A172 (cell line): ENCODE results near the gene ABHD6. TPM values are rescaled to one million over a fixed set of nuclear protein-coding genes. Genes with fewer than 3 reads are reported as not detected.
"Not testable (repeated sequence)": the region's sequence is repeated elsewhere in the genome, so short reads cannot be mapped to it uniquely, and the experiment has no call there.

ENCODE experiments used
- DNase-seq: peaks from one replicate; pipeline ENCODE4 v3.0.0-alpha.2; 2015; ENCODE audit warnings: low spot score
- total RNA-seq: library from RNA; depleted of rRNA; stranded (reverse); fragments of >200 nt; shearing (Covaris generic); gene quantifications from 2 replicates; pipeline ENCODE4 v1.2.3, GENCODE V29; 2014

Gene ABHD6
- total RNA-seq, 1 experiment from 2014 or later = 8.9 TPM

DNA sequence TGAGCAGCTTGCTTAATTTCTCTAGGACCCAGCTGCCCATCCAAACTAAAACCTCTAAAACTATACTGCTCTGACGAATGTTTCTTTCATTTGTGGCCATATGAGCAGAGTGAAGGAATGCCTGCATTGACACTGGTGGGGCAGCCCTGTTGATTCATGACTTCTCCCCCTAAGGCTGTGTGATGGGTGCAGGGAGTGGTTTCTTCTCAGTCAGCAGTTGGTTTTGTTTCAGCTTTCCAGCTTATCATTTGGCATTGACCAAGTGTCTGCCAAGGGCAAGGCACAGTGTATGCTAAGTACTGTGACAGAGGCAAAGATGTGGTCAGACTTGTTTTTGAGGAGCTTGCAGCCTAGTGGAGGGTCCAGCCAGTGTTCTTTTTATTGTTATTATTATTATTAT lies 4.7 kb downstream of the ABHD6 start:
- no peak for DNase-seq

DNA sequence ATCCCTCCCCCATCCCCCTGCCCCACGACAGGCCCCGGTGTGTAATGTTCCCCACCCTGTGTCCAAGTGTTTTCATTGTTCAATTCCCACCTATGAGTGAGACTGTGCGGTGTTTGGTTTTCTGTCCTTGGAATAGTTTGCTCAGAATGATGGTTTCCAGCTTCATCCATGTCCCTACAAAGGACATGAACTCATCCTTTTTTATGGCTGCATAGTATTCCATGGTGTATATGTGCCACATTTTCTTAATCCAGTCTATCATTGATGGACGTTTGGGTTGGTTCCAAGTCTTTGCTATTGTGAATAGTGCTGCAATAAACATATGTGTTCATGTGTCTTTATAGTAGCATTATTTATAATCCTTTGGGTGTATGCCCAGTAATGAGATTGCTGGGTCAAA lies 5.3 kb downstream of the ABHD6 start:
- DNase-seq = not testable (repeated sequence)

DNA sequence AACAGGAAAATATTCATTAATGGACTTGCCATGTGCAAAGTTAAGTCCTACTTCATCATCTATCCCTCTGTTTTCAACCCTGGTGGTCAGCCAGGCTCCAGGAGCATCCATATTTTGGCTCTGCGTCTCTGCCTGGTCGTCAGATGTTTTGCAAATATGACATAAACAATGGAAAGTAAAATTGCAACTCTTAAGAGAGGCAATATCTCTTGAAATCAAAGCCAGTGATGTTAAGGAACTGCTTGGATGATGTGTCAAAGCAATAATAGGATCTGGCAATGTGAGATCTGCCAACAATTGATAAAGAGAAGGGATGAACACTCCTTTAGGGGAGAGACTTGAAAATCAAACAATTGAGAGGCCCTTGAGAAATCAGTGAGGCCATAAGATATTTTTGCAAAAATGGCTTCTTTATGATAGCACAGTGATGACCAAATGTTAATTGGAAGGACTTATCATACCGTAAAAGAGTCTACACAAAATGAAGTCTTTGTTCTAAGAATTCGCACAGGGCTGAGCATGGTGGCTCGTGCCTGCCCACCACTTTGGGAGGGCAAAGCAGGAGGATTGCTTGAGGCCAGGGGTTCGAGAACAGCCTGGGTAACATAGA lies 6.5 kb downstream of the ABHD6 start:
- DNase-seq = no peak

DNA sequence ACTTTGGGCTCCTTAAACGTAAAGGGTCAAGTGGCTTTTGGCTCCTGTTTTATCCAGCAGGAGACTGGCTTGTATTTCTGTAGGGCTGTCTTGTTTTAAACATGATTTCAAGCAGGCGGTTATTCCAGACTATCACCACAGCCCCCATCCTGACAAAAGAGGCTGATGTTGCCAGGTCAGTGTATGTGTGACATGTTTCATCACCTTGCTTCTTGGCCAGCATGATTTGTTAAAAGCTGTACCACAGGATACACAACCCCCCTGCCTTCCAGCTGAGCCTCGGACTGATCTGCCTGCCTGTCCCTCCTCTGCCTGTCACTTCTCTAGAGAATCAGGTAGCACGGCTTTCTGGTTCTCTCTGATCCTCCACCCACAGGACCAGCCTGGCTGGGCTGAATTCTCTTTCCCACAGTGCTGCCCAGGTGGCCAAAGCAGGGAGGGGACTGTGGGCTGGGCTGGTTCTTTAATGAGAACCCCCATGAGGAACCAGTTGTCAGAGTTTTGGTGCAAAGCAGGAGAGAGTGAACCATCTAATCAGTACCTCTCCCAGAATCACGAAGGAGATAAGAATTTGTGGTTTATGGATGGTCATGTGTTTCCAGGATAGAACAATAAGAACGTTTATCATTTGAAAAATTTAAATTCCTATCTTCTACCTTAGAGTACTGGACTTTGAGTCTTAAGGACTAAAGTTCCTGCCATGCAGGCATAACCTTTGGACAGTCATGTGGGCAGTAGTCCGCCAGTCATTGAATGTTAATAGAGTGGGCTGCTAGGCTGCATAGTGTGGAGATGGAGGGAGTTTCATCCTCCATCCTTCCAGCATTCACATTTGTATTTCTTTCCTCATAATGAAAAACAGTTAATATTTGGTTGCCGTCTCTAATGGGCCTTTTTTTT lies 8.8 kb downstream of the ABHD6 start:
- peak; percentile 15 for DNase-seq

DNA sequence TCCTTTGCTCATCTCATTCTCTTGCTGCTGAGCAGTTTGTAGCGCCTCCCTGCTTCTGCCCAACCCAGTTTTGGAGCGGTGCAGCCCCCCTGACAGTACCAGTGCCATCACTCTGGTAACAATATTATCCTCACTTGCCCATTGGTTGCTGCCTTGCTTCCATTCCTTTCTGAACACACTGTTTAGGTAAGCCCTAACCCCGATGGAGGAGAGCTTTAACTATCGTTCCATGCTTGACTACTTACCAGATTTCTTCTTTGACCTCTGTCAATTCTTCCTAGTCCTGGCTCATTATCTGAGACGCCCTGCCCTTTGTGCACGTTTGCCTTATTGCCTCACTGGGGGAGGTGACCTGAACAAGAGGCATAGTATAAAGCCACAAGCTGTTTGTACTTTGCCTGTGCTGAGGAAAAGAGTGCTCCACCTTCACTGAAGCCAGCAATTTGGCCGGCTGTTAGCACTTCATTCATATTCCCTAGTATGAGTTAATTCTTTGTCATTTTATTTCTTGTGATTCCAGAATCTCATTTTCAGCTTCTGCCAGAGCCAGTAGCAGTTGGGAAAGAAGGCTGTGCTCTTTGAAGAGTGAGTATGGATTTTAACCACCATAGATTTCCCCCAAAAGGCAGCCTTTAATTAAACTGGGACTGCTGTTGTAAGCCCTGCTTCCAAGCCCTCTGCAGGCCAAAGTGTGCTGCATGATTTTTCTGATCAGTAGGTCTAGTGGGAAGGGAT lies 11.9 kb downstream of the ABHD6 start:
- no peak for DNase-seq

DNA sequence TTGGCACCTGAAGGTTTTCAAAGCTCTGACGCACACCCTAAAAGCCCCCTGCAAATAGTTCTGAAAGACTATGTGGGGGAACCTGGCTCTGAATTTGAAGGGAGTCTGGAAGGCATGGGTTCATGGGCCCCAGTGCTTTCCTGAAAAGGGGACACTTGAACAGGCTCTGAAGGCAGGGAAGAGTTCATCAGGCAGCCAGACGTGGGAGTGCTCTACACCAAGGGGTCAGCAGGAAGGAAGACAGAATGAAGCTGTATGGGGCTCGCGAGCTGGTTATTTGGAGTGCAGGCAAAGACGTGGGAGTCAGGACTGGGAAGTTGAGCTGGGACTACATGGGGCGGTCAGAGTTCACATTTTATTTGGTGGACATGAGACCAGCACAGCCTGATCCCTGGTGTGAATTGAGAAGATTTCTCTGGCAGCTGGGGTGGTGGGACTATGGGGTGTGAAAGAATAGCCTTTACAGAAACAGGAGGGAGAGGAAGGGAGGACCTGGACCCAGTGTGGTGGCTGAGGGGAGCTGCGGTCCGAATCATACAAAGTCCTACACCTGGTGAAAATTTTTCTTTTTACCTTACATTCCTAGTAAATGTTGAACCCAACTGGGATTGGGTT lies 12.6 kb downstream of the ABHD6 start:
- no peak for DNase-seq

DNA sequence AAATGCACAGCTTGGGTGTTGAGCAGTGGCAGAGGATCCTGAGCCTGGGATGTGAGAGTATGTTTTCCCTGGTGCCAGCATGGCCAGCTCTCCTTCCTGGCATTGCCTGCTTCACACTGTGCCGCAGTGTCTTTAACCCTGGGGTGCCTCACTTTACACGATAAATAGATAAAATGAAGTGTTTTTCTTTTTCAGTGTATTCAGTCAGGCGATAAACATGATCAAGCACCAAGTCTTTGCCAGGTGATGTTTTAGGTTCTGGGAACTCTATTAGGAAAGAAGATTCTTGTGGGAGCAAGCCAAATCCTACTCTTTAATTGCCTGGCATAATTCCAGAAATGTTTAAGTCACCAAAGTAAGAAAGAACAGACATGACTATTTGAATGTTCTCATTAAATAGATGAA lies 14.0 kb downstream of the ABHD6 start:
- no peak for DNase-seq

DNA sequence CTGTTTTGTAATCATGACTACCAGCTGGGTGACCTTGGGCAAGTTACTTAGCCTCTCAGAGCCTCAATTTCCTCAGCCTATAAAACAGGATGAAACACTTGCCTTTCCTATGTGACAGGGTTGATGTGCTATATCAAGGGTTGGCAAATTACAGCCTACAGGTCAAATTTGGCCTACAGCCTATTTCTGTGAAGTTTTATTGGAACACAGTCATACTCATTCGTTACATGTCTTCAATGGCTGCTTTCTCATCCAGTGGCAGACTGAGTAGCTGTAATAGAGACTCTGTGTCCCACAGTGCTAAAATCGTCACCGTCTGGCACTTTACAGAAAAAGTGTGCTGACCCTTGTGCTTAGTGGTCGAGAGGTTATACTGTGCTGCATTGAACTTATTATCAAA lies 16.6 kb downstream of the ABHD6 start:
- DNase-seq = no peak

DNA sequence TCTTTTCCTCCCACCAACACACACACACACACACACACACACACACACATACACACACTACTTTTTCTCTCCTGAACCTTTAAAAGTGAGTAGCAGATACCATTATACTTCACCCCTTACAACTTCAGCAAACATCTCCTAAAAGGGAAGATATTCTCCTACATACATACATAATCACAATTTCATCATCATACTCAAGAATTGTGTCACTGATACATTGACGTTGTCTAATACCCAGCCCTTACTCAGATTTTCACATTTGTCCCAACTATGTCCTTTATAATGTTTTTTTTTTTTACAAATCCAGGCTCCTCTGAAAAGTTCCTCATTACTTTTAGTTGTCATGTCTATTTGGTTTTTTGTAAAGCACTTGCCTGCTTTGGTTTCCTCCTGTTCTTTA lies 18.5 kb downstream of the ABHD6 start:
- no peak for DNase-seq

DNA sequence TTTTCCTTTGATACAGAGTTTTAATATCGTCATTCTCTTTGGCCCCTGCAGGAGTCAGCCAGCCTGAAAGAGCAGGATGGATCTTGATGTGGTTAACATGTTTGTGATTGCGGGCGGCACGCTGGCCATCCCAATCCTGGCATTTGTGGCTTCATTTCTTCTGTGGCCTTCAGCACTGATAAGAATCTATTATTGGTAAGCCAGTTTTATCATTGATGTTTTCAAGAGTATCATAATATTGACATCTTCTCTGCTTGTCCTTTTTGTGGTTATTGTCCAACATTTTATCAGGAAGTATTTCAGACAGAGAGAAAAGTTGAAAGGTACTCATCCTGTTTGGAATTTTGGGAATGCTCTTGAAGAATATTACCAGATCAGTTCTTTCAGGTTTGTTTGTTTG lies 18.9 kb downstream of the ABHD6 start:
- no peak for DNase-seq

DNA sequence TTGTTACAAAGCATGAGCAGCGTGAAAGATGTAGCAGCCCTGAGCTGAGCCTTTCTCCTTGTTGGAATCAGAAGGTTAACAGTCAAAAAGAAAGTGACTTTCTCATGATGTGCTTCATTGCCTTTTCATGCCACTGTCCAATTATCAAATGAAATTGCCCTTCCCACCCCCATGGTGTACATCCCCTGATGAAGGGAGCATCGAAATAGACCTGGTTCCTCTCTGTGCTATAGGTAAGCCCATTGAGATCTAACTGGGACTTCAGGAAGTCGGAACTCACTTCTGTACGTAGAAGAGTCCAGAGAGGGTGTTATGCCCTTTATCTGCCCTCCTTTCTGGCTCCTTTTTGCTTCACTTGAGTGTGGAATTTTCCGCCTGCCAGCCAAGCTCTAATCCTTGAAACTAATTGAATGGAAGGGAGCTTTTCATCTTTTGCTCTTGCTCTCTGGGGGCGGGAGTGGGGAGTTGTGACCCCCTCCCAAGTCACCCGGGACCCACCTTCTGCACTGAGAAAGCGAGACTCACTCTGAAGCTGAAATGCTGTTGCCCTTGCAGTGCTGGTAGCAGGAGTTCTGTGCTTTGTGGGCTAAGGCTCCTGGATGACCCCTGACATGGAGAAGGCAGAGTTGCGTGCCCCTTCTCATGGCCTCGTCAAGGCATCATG lies 20.9 kb downstream of the ABHD6 start:
- DNase-seq = no peak

DNA sequence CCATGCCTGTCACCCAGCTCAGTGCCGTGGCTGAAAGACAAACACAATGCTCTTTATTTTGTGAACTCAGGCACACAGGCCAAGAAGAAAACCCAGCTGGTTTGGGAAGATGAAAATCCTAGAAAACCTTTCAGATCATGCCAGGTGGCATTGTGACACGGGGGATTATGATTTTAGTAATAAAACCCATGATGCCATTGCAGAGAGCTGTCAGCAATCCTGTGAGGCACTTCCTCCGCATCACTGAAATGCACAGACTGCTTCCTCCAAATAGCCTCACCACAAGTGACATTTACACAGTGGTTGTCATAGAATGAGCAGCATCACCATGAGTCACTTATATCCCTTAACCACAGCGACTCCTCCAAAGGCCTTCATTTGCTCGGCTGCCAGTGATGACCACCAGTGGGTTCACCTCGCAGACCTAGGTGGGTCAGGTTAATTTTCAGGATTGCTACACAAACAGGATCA lies 22.7 kb downstream of the ABHD6 start:
- DNase-seq = peak; percentile 93

DNA sequence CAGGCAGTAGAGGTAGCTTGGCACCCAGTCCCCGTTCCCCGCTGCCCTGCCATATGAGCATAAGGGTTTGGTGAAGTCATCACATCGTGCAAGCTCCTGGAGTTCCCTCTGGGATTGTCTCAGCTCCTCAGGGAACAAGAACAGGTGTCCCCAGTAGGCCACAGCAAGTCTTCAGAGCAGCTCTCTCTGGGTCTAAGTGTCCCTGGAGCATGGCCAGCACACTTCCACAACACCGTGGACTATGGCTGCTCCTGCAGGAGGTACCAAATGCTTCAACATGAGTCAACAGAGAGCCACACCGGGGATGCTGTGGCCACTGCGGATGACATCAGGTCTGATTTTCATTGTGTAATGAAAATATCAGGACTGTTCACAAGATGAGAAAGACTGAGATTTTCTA lies 23.1 kb downstream of the ABHD6 start:
- DNase-seq = peak; percentile 70

DNA sequence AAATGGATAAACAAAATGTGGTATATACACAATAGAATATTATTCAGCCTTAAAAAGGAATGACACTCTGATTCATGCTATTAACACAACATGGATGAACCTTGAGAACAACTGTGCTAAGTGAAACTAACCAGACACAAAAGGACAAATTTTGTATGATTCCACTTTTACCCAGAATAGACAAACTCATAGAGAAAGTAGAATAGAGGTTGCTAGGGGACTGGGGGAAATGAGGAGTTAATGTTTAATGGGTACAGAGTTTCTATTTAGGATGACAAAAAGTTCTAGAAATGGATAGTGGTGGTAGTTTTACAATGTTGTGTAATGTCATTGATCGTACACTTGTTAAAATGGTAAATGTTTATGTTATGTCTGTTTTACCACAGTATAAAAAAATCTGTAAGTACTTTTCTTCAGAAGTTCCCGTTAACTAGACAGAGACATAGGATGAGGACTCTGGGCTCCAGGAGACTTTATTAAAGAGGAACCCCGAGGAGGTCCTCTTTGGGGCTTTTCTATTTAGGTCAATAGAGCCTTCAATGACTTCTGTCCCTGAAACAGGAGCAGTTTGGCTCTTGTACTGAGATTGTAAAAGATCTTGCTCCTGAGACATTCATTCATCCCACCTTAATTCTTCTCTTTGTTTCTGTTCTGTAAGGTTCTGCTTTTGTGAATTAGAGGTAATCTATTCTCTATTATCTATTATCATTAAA lies 24.5 kb downstream of the ABHD6 start:
- no peak for DNase-seq

DNA sequence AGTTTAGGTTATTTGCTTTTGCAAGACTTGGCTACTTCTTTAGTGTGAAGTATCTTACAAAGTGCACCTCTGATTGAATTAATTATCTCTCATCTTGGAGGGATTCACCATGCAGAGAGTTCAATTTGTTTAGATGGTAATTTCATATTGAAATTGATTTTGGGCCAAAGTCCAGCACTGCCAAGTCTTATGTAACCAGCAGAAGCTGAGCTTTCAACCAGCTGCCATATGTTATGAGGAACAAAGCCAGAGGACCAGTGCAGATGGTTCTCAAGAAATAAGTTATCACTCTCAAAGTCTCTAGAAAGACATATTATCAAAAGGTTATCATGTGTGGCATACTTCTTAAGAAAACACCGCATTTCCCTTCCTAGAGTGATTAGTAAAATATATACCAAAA lies 29.0 kb downstream of the ABHD6 start:
- DNase-seq = no peak

DNA sequence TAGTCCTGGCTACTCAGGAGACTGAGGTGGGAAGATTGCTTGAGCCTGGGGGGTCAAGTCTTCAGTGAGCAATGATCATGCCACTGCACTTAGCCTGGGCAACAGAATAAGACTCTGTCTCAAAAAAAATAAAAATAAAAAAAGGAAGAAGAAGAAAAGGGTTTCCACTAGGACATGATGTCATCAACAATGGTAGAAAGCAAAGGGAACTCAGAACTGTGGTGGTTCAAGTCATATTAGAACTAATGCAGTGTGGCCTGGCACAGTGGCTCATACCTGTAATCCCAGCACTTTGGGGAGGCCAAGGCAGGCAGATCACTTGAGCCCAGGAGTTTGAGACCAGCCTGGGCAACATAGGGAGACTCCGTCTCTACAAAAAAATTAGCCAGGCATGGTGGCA lies 30.0 kb downstream of the ABHD6 start:
- not testable (repeated sequence) for DNase-seq

DNA sequence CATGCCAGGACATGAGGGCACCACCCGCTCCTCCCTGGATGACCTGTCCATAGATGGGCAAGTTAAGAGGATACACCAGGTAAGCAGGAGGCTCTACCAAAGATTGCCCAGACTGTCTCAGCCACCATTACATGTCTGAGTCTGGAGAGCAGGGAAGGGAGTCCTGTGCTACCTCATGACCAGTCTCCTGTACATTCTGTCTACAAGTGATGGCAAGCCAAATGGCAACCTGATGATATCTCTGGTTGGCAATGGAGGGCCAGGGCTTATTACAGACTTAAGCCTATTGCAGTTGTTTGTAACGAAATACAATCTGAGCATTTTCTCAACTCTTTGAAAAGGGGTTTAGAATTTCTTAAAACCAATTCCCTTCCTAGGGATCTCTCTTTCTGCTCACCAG lies 31.8 kb downstream of the ABHD6 start:
- no peak for DNase-seq

DNA sequence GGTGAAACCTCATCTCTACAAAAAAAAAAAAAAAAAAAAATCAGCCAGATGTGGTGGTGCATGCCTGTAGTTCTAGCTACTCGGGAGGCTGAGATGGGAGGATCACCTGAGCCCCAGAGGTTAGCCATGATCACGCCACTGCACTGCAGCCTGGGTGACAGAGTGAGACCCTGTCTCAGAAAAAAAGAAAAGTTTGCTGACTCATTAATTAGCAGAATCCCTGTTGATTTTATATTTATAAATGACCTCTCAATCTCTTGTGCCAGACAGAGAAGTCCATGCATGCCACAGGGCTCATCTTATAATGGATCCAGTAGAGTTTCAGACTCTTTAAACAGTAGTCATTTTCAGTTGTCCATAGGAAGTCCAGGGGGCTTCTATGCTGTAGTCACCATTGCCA lies 32.9 kb downstream of the ABHD6 start:
- no peak for DNase-seq

DNA sequence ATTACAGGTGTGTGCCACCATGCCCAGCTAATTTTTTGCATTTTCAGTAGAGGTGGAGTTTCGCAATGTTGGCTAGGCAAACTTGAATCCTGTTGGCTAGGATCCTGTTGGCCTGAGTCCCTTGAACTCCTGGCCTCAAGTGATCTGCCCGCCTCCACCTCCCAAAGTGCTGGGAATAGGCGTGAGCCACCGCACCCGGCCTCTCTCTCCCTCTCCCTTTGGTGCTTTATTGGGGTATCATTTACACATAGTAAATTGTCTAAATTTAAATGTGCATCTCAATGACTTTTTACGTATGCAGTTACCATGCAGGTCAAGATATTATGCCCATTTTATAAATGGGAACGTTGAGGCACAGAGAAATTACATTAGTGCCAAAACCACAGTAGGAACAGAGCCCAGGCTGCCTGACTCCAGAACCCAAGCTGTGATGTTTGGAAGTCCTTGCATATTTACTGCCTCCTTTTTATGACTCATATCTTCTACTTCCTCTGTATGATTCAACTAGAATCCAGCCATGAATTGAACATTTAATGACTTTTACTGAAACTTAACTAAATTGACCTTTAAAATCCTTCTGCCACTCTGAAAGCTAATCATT lies 34.4 kb downstream of the ABHD6 start:
- DNase-seq = peak; percentile 88

DNA sequence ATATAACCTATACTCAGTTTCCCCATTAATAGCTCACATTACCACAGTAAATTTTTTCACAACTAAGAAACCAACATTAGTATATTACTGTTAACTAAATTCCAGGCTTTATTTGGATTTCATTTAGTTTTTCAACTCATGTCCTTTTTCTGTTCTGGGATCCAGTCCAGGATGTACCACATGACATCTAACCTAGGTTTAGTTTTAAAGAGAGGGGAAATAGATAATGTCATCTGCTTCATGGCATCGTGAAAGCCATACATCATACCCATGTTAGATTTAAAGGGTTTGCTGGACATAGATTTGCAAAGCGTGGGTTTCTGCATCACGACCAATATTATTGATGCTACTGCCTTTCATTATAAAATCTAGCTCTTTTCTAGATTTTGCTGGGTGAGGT lies 35.3 kb downstream of the ABHD6 start:
- peak; percentile 14 for DNase-seq

DNA sequence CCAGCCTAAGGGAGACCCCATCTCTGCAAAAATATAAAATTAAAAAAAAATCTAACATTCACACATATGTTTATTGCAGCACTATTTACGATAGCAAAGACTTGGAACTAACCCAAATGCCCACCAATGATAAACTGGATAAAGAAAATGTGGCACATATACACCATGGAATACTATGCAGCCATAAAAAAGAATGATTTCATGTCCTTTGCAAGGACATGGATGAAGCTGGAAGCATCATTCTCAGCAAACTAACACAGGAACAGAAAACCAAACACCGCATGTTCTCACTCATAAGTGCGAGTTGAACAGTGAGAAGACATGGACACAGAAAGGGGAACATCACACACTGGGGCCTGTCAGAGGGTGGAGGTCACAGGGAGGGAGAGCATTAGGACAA lies 35.8 kb downstream of the ABHD6 start:
- not testable (repeated sequence) for DNase-seq
